ENCODE results near the gene SHANK1. TPM values are rescaled to one million over a fixed set of nuclear protein-coding genes. Genes with fewer than 3 reads are reported as not detected.
A peak's percentile ranks its signal among the peaks of the same experiment; 100 is the strongest.

Gene SHANK1
- polyA plus RNA-seq, 3 donors from 2014 or later: not detected

GRCh38 chr19:50701367-50701985 is 18.1 kb downstream of the SHANK1 start:
- H3K4me3 Mint-ChIP-seq: no peak overlapping the region
- no peaks in the 10 kb centered on the region for H3K36me3 Mint-ChIP-seq
- no peak overlapping the region for H3K27ac Mint-ChIP-seq
- DNase-seq: no peak
- H3K27me3 Mint-ChIP-seq (ENCODE audit: low read depth in 3 of 3): peaks cover 17 to 25% (median 21%) of the 10 kb centered on the region in 3 donors
- H3K9me3 Mint-ChIP-seq: peaks cover 0 to 2% (median 0%) of the 10 kb centered on the region in 6 donors
- H3K4me1 Mint-ChIP-seq: no peaks in the 10 kb centered on the region

GRCh38 chr19:50697414-50698124 is 22.0 kb downstream of the SHANK1 start:
- H3K27ac Mint-ChIP-seq: no peak overlapping the region
- H3K4me1 Mint-ChIP-seq: no peaks in the 10 kb centered on the region
- no peak overlapping the region for H3K4me3 Mint-ChIP-seq
- peaks cover 12 to 22% (median 19%) of the 10 kb centered on the region in 3 donors for H3K27me3 Mint-ChIP-seq (ENCODE audit: low read depth in 3 of 3)
- H3K9me3 Mint-ChIP-seq: peaks cover 0 to 2% (median 0%) of the 10 kb centered on the region in 6 donors
- H3K36me3 Mint-ChIP-seq: no peaks in the 10 kb centered on the region
- DNase-seq: no peak

GRCh38 chr19:50696094-50696483 is 23.5 kb downstream of the SHANK1 start:
- H3K9me3 Mint-ChIP-seq: peaks cover 0 to 2% (median 0%) of the 10 kb centered on the region in 6 donors
- H3K36me3 Mint-ChIP-seq: no peaks in the 10 kb centered on the region
- no peak for DNase-seq
- no peaks in the 10 kb centered on the region for H3K4me1 Mint-ChIP-seq
- peaks cover 12 to 24% (median 22%) of the 10 kb centered on the region in 3 donors for H3K27me3 Mint-ChIP-seq (ENCODE audit: low read depth in 3 of 3)
- H3K4me3 Mint-ChIP-seq: no peak overlapping the region
- H3K27ac Mint-ChIP-seq: no peak overlapping the region

- H3K27ac Mint-ChIP-seq: no peak overlapping the region
- H3K4me1 Mint-ChIP-seq: no peaks in the 10 kb centered on the region
- DNase-seq: peak in 1 of 3 donors; percentile 13
- no peaks in the 10 kb centered on the region for H3K36me3 Mint-ChIP-seq
- H3K27me3 Mint-ChIP-seq (ENCODE audit: low read depth in 3 of 3): peaks cover 14 to 23% (median 22%) of the 10 kb centered on the region in 3 donors
- H3K4me3 Mint-ChIP-seq: no peak overlapping the region
- H3K9me3 Mint-ChIP-seq: peaks cover 0 to 2% (median 0%) of the 10 kb centered on the region in 6 donors
Measured at GRCh38 chr19:50695251-50696093, 24.1 kb downstream of the SHANK1 start.

GRCh38 chr19:50694815-50695145 is 24.8 kb downstream of the SHANK1 start:
- Mint-ChIP-seq H3K27me3 (ENCODE audit: low read depth in 3 of 3) (peaks cover 14 to 22% (median 18%) of the 10 kb centered on the region in 3 donors), H3K36me3 (no peaks in the 10 kb centered on the region), H3K9me3 (peaks cover 0 to 2% (median 0%) of the 10 kb centered on the region in 6 donors), H3K4me3 (no peak overlapping the region), H3K27ac (no peak overlapping the region), H3K4me1 (no peaks in the 10 kb centered on the region)
- DNase-seq: no peak

GRCh38 chr19:50693064-50693975 is 26.3 kb downstream of the SHANK1 start:
- Mint-ChIP-seq H3K4me1 (no peaks in the 10 kb centered on the region), H3K36me3 (no peaks in the 10 kb centered on the region), H3K27ac (no peak overlapping the region), H3K9me3 (peaks cover 0 to 4% (median 0%) of the 10 kb centered on the region in 6 donors), H3K4me3 (no peak overlapping the region), H3K27me3 (ENCODE audit: low read depth in 3 of 3) (peaks cover 11 to 15% (median 13%) of the 10 kb centered on the region in 3 donors)
- DNase-seq: no peak

- Mint-ChIP-seq H3K9me3 (peaks cover 0 to 2% (median 0%) of the 10 kb centered on the region in 6 donors), H3K27me3 (ENCODE audit: low read depth in 3 of 3) (peaks cover 4 to 13% (median 10%) of the 10 kb centered on the region in 3 donors), H3K27ac (no peak overlapping the region), H3K4me3 (no peak overlapping the region), H3K4me1 (no peaks in the 10 kb centered on the region), H3K36me3 (no peaks in the 10 kb centered on the region)
- no peak for DNase-seq
Measured at GRCh38 chr19:50690439-50690838, 29.2 kb downstream of the SHANK1 start.

- Mint-ChIP-seq H3K9me3 (peaks cover 0 to 3% (median 0%) of the 10 kb centered on the region in 6 donors), H3K4me3 (no peak overlapping the region), H3K27ac (no peak overlapping the region), H3K36me3 (no peaks in the 10 kb centered on the region), H3K4me1 (no peaks in the 10 kb centered on the region), H3K27me3 (ENCODE audit: low read depth in 3 of 3) (peaks cover 3 to 16% (median 15%) of the 10 kb centered on the region in 3 donors)
- no peak for DNase-seq
Measured at GRCh38 chr19:50688766-50689165, 30.8 kb downstream of the SHANK1 start.

GRCh38 chr19:50686310-50687032 is 33.1 kb downstream of the SHANK1 start:
- no peaks in the 10 kb centered on the region for H3K4me1 Mint-ChIP-seq
- peaks cover 1 to 12% (median 9%) of the 10 kb centered on the region in 3 donors for H3K27me3 Mint-ChIP-seq (ENCODE audit: low read depth in 3 of 3)
- peaks cover 0 to 3% (median 0%) of the 10 kb centered on the region in 6 donors for H3K9me3 Mint-ChIP-seq
- no peak for DNase-seq
- no peak overlapping the region for H3K4me3 Mint-ChIP-seq
- H3K27ac Mint-ChIP-seq: no peak overlapping the region
- no peaks in the 10 kb centered on the region for H3K36me3 Mint-ChIP-seq

GRCh38 chr19:50679177-50680125 is 40.2 kb downstream of the SHANK1 start:
- peak; percentile 65 to 73 (median 67) for DNase-seq
- H3K9me3 Mint-ChIP-seq: peaks cover 0 to 1% (median 0%) of the 10 kb centered on the region in 6 donors
- H3K4me1 Mint-ChIP-seq: peaks cover 2 to 5% of the 10 kb centered on the region in 2 donors
- H3K27me3 Mint-ChIP-seq (ENCODE audit: low read depth in 3 of 3): peaks cover 6 to 11% (median 10%) of the 10 kb centered on the region in 3 donors
- H3K4me3 Mint-ChIP-seq: no peak overlapping the region
- no peak overlapping the region for H3K27ac Mint-ChIP-seq
- H3K36me3 Mint-ChIP-seq: no peaks in the 10 kb centered on the region

- DNase-seq: no peak
- Mint-ChIP-seq H3K27me3 (ENCODE audit: low read depth in 3 of 3) (peaks cover 5 to 12% (median 10%) of the 10 kb centered on the region in 3 donors), H3K27ac (no peak overlapping the region), H3K9me3 (no peaks in the 10 kb centered on the region), H3K36me3 (no peaks in the 10 kb centered on the region), H3K4me1 (peaks cover 2 to 5% of the 10 kb centered on the region in 2 donors), H3K4me3 (no peak overlapping the region)
Measured at GRCh38 chr19:50678323-50678722, 41.3 kb downstream of the SHANK1 start.

GRCh38 chr19:50677636-50678035 is 42.0 kb downstream of the SHANK1 start:
- Mint-ChIP-seq H3K4me1 (peaks cover 2 to 5% of the 10 kb centered on the region in 2 donors), H3K27ac (no peak overlapping the region), H3K36me3 (no peaks in the 10 kb centered on the region), H3K27me3 (ENCODE audit: low read depth in 3 of 3) (peaks cover 5 to 15% (median 10%) of the 10 kb centered on the region in 3 donors), H3K9me3 (no peaks in the 10 kb centered on the region), H3K4me3 (no peak overlapping the region)
- DNase-seq: no peak

Data from immature natural killer cell (primary cell).